HL-60 (cell line): ENCODE measurements around the gene NAV2.

Experiments used
- DNase-seq, 2 experiments: peaks; one replicate each; pipeline ENCODE4 v3.0.0-alpha.2; 2010 to 2020; ENCODE audit warnings: low read depth in 1 of 2, low spot score in 1 of 2
- H3K27ac ChIP-seq: fragments of 250-450 bp; sonication (Bioruptor Pico); replicated peaks from 2 replicates; pipeline ENCODE4 v1.5.1; 2020; ENCODE audit warnings: mild to moderate bottlenecking, moderate library complexity
- H3K27me3 ChIP-seq: fragments of 250-450 bp; sonication (Bioruptor Pico); 2 replicates; pipeline ENCODE4 v1.5.1; 2021; ENCODE audit warnings: mild to moderate bottlenecking, moderate library complexity; ENCODE audit not compliant: insufficient read depth, poor library complexity, severe bottlenecking
- H3K4me3 ChIP-seq: replicated peaks from 2 replicates; pipeline ENCODE4 v1.5.1; 2011; ENCODE audit warnings: mild to moderate bottlenecking, control low read depth, low read length; ENCODE audit not compliant: insufficient read depth
- CTCF ChIP-seq: IDR thresholded peaks from one replicate; pipeline ENCODE4 v1.5.1; 2011; ENCODE audit warnings: low read length, control low read depth, inconsistent platforms; ENCODE audit not compliant: insufficient read depth
- GABPA ChIP-seq: IDR thresholded peaks from 2 replicates; pipeline ENCODE4 v1.6.1; 2012; ENCODE audit warnings: low read depth
- POLR2AphosphoS5 ChIP-seq: IDR thresholded peaks from 2 replicates; pipeline ENCODE4 v1.6.1; 2012; ENCODE audit warnings: low read depth
- REST ChIP-seq: IDR thresholded peaks from 2 replicates; pipeline ENCODE4 v1.6.1; 2012; ENCODE audit warnings: low read depth; ENCODE audit not compliant: insufficient replicate concordance
- SPI1 ChIP-seq: IDR thresholded peaks from 2 replicates; pipeline ENCODE4 v1.6.1; 2012; ENCODE audit warnings: low read depth, mild to moderate bottlenecking, borderline replicate concordance

Gene NAV2

GRCh38 chr11:20042811-20043341 is 330.2 kb downstream of the NAV2 start:
- Histone ChIP-seq H3K4me3 (no peak overlapping the region), H3K27me3 (no peaks in the 10 kb centered on the region), H3K27ac (no peak overlapping the region)
- DNase-seq, result no peak
- TF ChIP-seq POLR2AphosphoS5, result no peak
- no peak for TF ChIP-seq GABPA
- no peak for TF ChIP-seq REST
- no peak for TF ChIP-seq CTCF
- TF ChIP-seq SPI1, result no peak

GRCh38 chr11:20043992-20044391 is 331.4 kb downstream of the NAV2 start:
- DNase-seq, result no peak

More at GRCh38 chr11:20043992-20044391, 331.4 kb downstream of the NAV2 start:
- Histone ChIP-seq H3K27ac (no peak overlapping the region), H3K27me3 (no peaks in the 10 kb centered on the region), H3K4me3 (no peak overlapping the region)
- TF ChIP-seq REST (no peak), GABPA (no peak), SPI1 (no peak), CTCF (no peak)
